GM12878 (cell line): ENCODE measurements around the gene GNAT1. TPM values are rescaled to one million over a fixed set of nuclear protein-coding genes. Genes with fewer than 3 reads are reported as not detected.

Experiments used
- ATAC-seq: fragments of 200-7000 bp; cut with Tn5 transposase; 3 replicates; pipeline ENCODE4 v1.9.1; 2020; ENCODE audit warnings: mild to moderate bottlenecking, moderate library complexity
- BruUV-seq: library from RNA; stranded (reverse); fragments of 400-500 nt; replicated peaks from 2 replicates; lab custom pipeline; 2021; lab: Mats Ljungman, UMichigan
- CTCF ChIA-PET: fragments of 300-600 bp; sonication (Branson Sonifier 250); formaldehyde crosslinking; extraction: SDS; loops from one replicate; lab custom pipeline; 2021; ENCODE audit warnings: inconsistent platforms; lab: Yijun Ruan, JAX
- POLR2A ChIA-PET: fragments of 350-600 bp; formaldehyde crosslinking; extraction: SDS; loops from one replicate; lab custom pipeline; 2021; ENCODE audit warnings: inconsistent platforms; lab: Charles Lee
- RAD21 ChIA-PET: fragments of 300-600 bp; sonication (Branson Sonifier 250); formaldehyde crosslinking; loops from one replicate; lab custom pipeline; 2023; ENCODE audit warnings: antibody characterized with exemption; ENCODE audit not compliant: unreplicated experiment; lab: Charles Lee
- SMC1A ChIA-PET: fragments of 300-600 bp; sonication (Branson Sonifier 250); formaldehyde crosslinking; loops from one replicate; lab custom pipeline; 2023; ENCODE audit not compliant: unreplicated experiment, uncharacterized antibody; lab: Charles Lee
- DNase-seq: peaks from one replicate; pipeline ENCODE4 v3.0.0-alpha.2; 2011; ENCODE audit warnings: low read depth, low spot score
- FAIRE-seq: peaks from 3 replicates; lab custom pipeline; 2011; peaks lifted over from hg19 to GRCh38; lab: Jason Lieb, UNC
- H2AFZ ChIP-seq: 2 replicates; pipeline ENCODE4 v1.6.0; 2011; ENCODE audit warnings: low read depth, low read length, control low read depth; ENCODE audit not compliant: control insufficient read depth
- H3K27ac ChIP-seq: 2 replicates; pipeline ENCODE4 v1.5.1; 2011; ENCODE audit warnings: control low read depth; ENCODE audit not compliant: control insufficient read depth, insufficient read depth
- H3K27me3 ChIP-seq, 2 experiments: replicated peaks in 1 of 2; 2 replicates each; pipeline versions ENCODE4 v1.6.0 to v1.6.1; 2011; ENCODE audit warnings: low read length in 1 of 2; ENCODE audit not compliant: control insufficient read depth in 2 of 2, insufficient read depth in 2 of 2
- H3K36me3 ChIP-seq, 2 experiments: 2 replicates each; pipeline ENCODE4 v1.5.1; 2011; ENCODE audit warnings: low read length in 1 of 2; ENCODE audit not compliant: control insufficient read depth in 2 of 2, insufficient read depth in 2 of 2
- H3K4me1 ChIP-seq: 2 replicates; pipeline ENCODE4 v1.6.1; 2011; ENCODE audit warnings: mild to moderate bottlenecking, low read length, moderate library complexity, mixed read lengths; ENCODE audit not compliant: control insufficient read depth, insufficient read depth
- H3K4me2 ChIP-seq: 2 replicates; pipeline ENCODE4 v1.6.0; 2011; ENCODE audit warnings: control low read depth; ENCODE audit not compliant: control insufficient read depth, insufficient read depth
- H3K4me3 ChIP-seq: fragments of 200-600 bp; sonication (generic); 2 replicates; pipeline ENCODE4 v1.5.1; 2016
- H3K79me2 ChIP-seq: 2 replicates; pipeline ENCODE4 v1.6.0; 2011; ENCODE audit warnings: low read length; ENCODE audit not compliant: control insufficient read depth, insufficient read depth
- H3K9ac ChIP-seq: 2 replicates; pipeline ENCODE4 v1.8.0; 2011; ENCODE audit warnings: low read length, control low read depth, mixed read lengths; ENCODE audit not compliant: control insufficient read depth, insufficient read depth
- H3K9me3 ChIP-seq: replicated peaks from 3 replicates; pipeline ENCODE4 v1.5.1; 2011; ENCODE audit warnings: mild to moderate bottlenecking, low read length; ENCODE audit not compliant: control insufficient read depth, insufficient read depth
- H4K20me1 ChIP-seq: 2 replicates; pipeline ENCODE4 v1.6.0; 2011; ENCODE audit not compliant: control insufficient read depth, insufficient read depth
- BCLAF1 ChIP-seq: fragments of 450-650 bp; IDR thresholded peaks from 2 replicates; pipeline ENCODE4 v1.6.1; 2017; ENCODE audit warnings: antibody characterized with exemption, mild to moderate bottlenecking, moderate library complexity
- DPF2 ChIP-seq: fragments of 450-650 bp; IDR thresholded peaks from 2 replicates; pipeline ENCODE4 v1.6.1; 2017; ENCODE audit warnings: mild to moderate bottlenecking
- FOXK2 ChIP-seq: fragments of 450-650 bp; IDR thresholded peaks from 2 replicates; pipeline ENCODE4 v1.6.1; 2017; ENCODE audit warnings: mild to moderate bottlenecking, moderate library complexity
- MAX ChIP-seq: IDR thresholded peaks from 2 replicates; pipeline ENCODE4 v1.6.1; 2012; ENCODE audit warnings: low read depth, low read length, improper control_type of control experiment
- NKRF ChIP-seq: fragments of 450-650 bp; conservative IDR thresholded peaks from 2 replicates; pipeline ENCODE4 v1.6.1; 2017; ENCODE audit warnings: mild to moderate bottlenecking, moderate library complexity
- PAX8 ChIP-seq: fragments of 450-650 bp; IDR thresholded peaks from 2 replicates; pipeline ENCODE4 v1.6.1; 2017; ENCODE audit warnings: mild to moderate bottlenecking, moderate library complexity
- SMARCA5 ChIP-seq: fragments of 450-650 bp; IDR thresholded peaks from 2 replicates; pipeline ENCODE4 v1.6.1; 2017; ENCODE audit warnings: mild to moderate bottlenecking
- STAT3 ChIP-seq: IDR thresholded peaks from 2 replicates; pipeline ENCODE4 v1.6.1; 2011; ENCODE audit warnings: low read depth, low read length, improper control_type of control experiment
- USF1 ChIP-seq: IDR thresholded peaks from 2 replicates; pipeline ENCODE4 v1.6.1; 2011; ENCODE audit warnings: borderline replicate concordance, low read depth, mild to moderate bottlenecking, moderate library complexity, mixed read lengths, low read length; ENCODE audit not compliant: insufficient read depth; ENCODE audit errors: extremely low read length
- WRNIP1 ChIP-seq: IDR thresholded peaks from 2 replicates; pipeline ENCODE4 v1.6.1; 2011; ENCODE audit warnings: low read depth, low read length, improper control_type of control experiment, borderline replicate concordance
- ZNF217 ChIP-seq: fragments of 450-650 bp; IDR thresholded peaks from 2 replicates; pipeline ENCODE4 v1.6.1; 2017; ENCODE audit warnings: antibody characterized with exemption, mild to moderate bottlenecking
- ZNF24 ChIP-seq: fragments of 450-650 bp; IDR thresholded peaks from 2 replicates; pipeline ENCODE4 v1.6.1; 2017; ENCODE audit warnings: antibody characterized with exemption, mild to moderate bottlenecking
- ZZZ3 ChIP-seq: IDR thresholded peaks from 2 replicates; pipeline ENCODE4 v1.6.1; 2011; ENCODE audit warnings: low read depth; ENCODE audit not compliant: control insufficient read depth, insufficient read length
- WGBS: methylation state at CpG from one replicate; pipeline ENCODE4 v1.1.6; 2016; ENCODE audit warnings: low lambda C conversion rate; ENCODE audit not compliant: insufficient replicate concordance, insufficient coverage; ENCODE audit errors: missing lambda C conversion rate; 5-methylcytosine and 5-hydroxymethylcytosine counted together
- in situ Hi-C: fragments of 300-500 bp; cut with MboI; formaldehyde crosslinking; loops from 9 replicates; pipeline ENCODE4 v1.14.3; 2018; ENCODE audit warnings: mixed read lengths
- intact Hi-C: fragments of 100-400 bp; cut with micrococcal nuclease; formaldehyde crosslinking; loops from one replicate; pipeline ENCODE4 v1.14.2; 2022; ENCODE audit not compliant: unreplicated experiment
- polyA plus RNA-seq, 11 experiments: library from polyadenylated mRNA; depleted of rRNA in 4 of 11; unstranded in 6 of 11; stranded (reverse) in 5 of 11; fragments of >200 nt; fragmentation: Nextera tagmentation in 4 of 11; fragmentation: Illumina TruSeq in 1 of 11; extraction: Ambion mirVana in 4 of 11; extraction: Trizol in 1 of 11; gene quantifications; 1 replicate in 1 of 11; 2 replicates in 10 of 11; pipeline versions ENCODE4 v1.2.1 to v1.2.3, GENCODE V29; 2011 to 2016; ENCODE audit warnings: inconsistent platforms in 2 of 11, missing spikeins in 2 of 11, low read depth in 1 of 11
- total RNA-seq, 4 experiments: library from RNA; depleted of rRNA in 3 of 4; stranded (reverse); fragments of >200 nt in 3 of 4; fragmentation: Illumina TruSeq in 1 of 4; extraction: Trizol in 1 of 4; gene quantifications; 2 replicates each; pipeline versions ENCODE4 v1.2.1 to v1.2.3, GENCODE V29; 2013 to 2021

GNAT1 gene
- total and polyA plus RNA-seq, 10 of the 15 experiments (the other 5 are each of a cell fraction or from before 2014, with no cell fraction given), result not detected

- peaks cover 54% of the 10 kb centered on the region for H3K79me2 ChIP-seq
- no peaks in the 10 kb centered on the region for H3K27me3 ChIP-seq
- H3K4me3 ChIP-seq, result peak overlapping the region; percentile 100
- POLR2A ChIA-PET, result interaction anchor here (0.9 to 4.0 kb wide), 6 partner anchors 8 to 354 kb away, joined by 3 to 38 read pairs (median 12); no protein-coding TSS in a partner anchor
- SMC1A ChIA-PET, result interaction anchor here (1.2 kb wide), 1 partner anchor 100 kb away, joined by 4 read pairs; no protein-coding TSS in a partner anchor
- no peaks in the 10 kb centered on the region; a peak in 2 of 4 replicates for H3K36me3 ChIP-seq
- in situ Hi-C loops (no loop called here), intact Hi-C loops (loop anchor here (1.0 to 5.0 kb wide), 2 partner anchors 56 to 101 kb away; partner anchors contain the start of gene IFRD2)
- CTCF ChIA-PET, result interaction anchor here (1.8 to 3.9 kb wide), 3 partner anchors 10 to 24 kb away, joined by 7 to 27 read pairs (median 19); no protein-coding TSS in a partner anchor
- H3K9me3 ChIP-seq, result no peaks in the 10 kb centered on the region
- WGBS, result 0% methylated on average over 13 of the region's 13 CpGs
- DNase-seq (no peak), FAIRE-seq (no peak), ATAC-seq (no peak)
- peaks cover 21% of the 10 kb centered on the region for H3K4me1 ChIP-seq
- peak overlapping the region; percentile 65 for H3K4me2 ChIP-seq
- H2AFZ ChIP-seq, result no peak overlapping the region; the same call in 1 of the 2 replicates
- TSS peak; percentile 52 for BruUV-seq
- peak overlapping the region; percentile 90 for H3K9ac ChIP-seq
- H4K20me1 ChIP-seq, result peaks cover 7% of the 10 kb centered on the region; the same call in 1 of the 2 replicates
- peak overlapping the region; percentile 91 for H3K27ac ChIP-seq
- RAD21 ChIA-PET, result interaction anchor here (0.8 to 2.4 kb wide), 2 partner anchors 10 to 56 kb away, joined by 3 to 19 read pairs; no protein-coding TSS in a partner anchor
- TF ChIP-seq PAX8, result no peak
- no peak for TF ChIP-seq MAX
- no peak for TF ChIP-seq BCLAF1
- TF ChIP-seq DPF2, result 0 out of 2 replicates have a peak, but pooled peaks have one; percentile 16
- no peak for TF ChIP-seq FOXK2
- 0 out of 2 replicates have a peak, but pooled peaks have one; percentile 41 for TF ChIP-seq NKRF
- TF ChIP-seq ZNF24, result no peak
- TF ChIP-seq USF1, result no peak
- TF ChIP-seq WRNIP1, result 0 out of 2 replicates have a peak, but pooled peaks have one; percentile 52
- no peak for TF ChIP-seq STAT3
- TF ChIP-seq SMARCA5, result 0 out of 2 replicates have a peak, but pooled peaks have one; percentile 7
- no peak for TF ChIP-seq ZNF217
- no peak for TF ChIP-seq ZZZ3
Measured at GRCh38 chr3:50236484-50237132, 45.2 kb downstream of the GNAT1 start.
